ENCODE results near the gene UTP11. TPM values are rescaled to one million over a fixed set of nuclear protein-coding genes. Genes with fewer than 3 reads are reported as not detected.

UTP11 gene
- total and polyA plus RNA-seq, 2 of the 8 experiments (the other 6 are each of a cell fraction or from before 2014, with no cell fraction given), result 19.5 to 60.5 TPM

DNA sequence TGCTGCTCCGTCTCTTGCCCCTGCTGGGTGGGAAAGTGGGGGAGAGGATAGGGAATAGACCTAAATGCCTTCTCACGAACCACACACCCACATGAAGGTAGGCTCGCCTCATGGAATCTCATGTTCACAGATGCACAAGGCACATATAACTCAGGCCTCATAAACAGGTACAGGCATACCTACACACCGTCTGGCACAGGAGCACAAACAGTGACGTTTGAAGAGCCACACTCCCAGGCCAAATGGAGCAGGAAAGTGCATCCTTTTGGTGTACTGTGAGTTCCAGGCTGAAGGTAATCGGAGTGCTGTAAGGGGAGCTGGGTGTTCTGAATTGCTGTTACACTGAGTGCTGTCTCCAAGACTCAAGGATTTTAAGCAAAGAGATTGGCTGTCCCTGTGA, 13.1 kb downstream of the UTP11 start:
- H2BK12ac ChIP-seq (ENCODE audit: low read depth, low read length), result no peak overlapping the region
- H3K4me2 ChIP-seq (ENCODE audit: insufficient read depth in 1 of 2, low read depth in 2 of 2, low read length in 2 of 2), result no peak overlapping the region
- 92% methylated on average over 6 of the region's 6 CpGs; no CpG with 5 or more reads in 1 of the 2 experiments for WGBS, 2 experiments (ENCODE audit: extremely low coverage in 1 of 2, insufficient coverage in 1 of 2, insufficient read length in 1 of 2, insufficient replicate concordance in 2 of 2, low coverage in 1 of 2, low lambda C conversion rate in 2 of 2, missing lambda C conversion rate in 1 of 2)
- no peak overlapping the region for H2BK120ac ChIP-seq (replicated peaks; ENCODE audit: low read depth, low read length)
- no peaks in the 10 kb centered on the region for H3K79me1 ChIP-seq (ENCODE audit: low read depth, low read length)
- no peak overlapping the region; the same call in 1 of the 2 replicates for H2BK5ac ChIP-seq (ENCODE audit: low read depth, low read length)
- no peaks in the 10 kb centered on the region for H3K27me3 ChIP-seq (replicated peaks in 1 of 4; ENCODE audit: control insufficient read depth in 3 of 4, extremely low read depth in 1 of 4, insufficient read depth in 3 of 4, low read length in 3 of 4)
- DNase-seq (ENCODE audit: low read depth in 1 of 2, low spot score in 2 of 2) (no peak), FAIRE-seq (no peak)
- no peak overlapping the region for H2BK20ac ChIP-seq (ENCODE audit: low read length)
- peaks cover 22 to 42% (median 40%) of the 10 kb centered on the region in 4 experiments for H3K36me3 ChIP-seq (ENCODE audit: control insufficient read depth in 2 of 4, insufficient read depth in 4 of 4, low read length in 3 of 4)
- no peak overlapping the region for H3K4me3 ChIP-seq (ENCODE audit: extremely low read depth in 1 of 4, insufficient read depth in 2 of 4, low read depth in 3 of 4, low read length in 4 of 4)
- TF ChIP-seq ZNF274 (IDR thresholded peaks at IDR 0.05; ENCODE audit: borderline replicate concordance, extremely low read depth, low read length) (no peak), POLR2AphosphoS5 (IDR thresholded peaks at IDR 0.05; ENCODE audit: low read depth, low read length) (peak; percentile 41; the same call in 1 of the 2 replicates)
- H3K14ac ChIP-seq (ENCODE audit: insufficient read length), result no peak overlapping the region
- no peak overlapping the region for H2AFZ ChIP-seq (ENCODE audit: low read length)
- H4K91ac ChIP-seq (replicated peaks; ENCODE audit: insufficient read length, low read length), result no peak overlapping the region
- H3K23me2 ChIP-seq (ENCODE audit: low read depth, low read length), result no peaks in the 10 kb centered on the region
- no peak overlapping the region for H3K9ac ChIP-seq (replicated peaks in 1 of 4; ENCODE audit: extremely low read depth in 1 of 4, low read depth in 3 of 4, low read length in 3 of 4)
- POLR2A ChIA-PET (ENCODE audit: partially characterized antibody), result interaction anchor here (1.8 to 6.3 kb wide), 3 partner anchors 14 to 44 kb away, joined by 4 to 59 read pairs (median 20); partner anchors contain the start of gene UTP11
- no peaks in the 10 kb centered on the region for H3K9me3 ChIP-seq (ENCODE audit: insufficient read depth in 2 of 2, low read depth in 1 of 2, low read length in 1 of 2)
- no peak overlapping the region for H3K4ac ChIP-seq (replicated peaks; ENCODE audit: insufficient read length, low read depth, low read length)
- H3K23ac ChIP-seq (ENCODE audit: insufficient read length), result no peak overlapping the region
- peaks cover 11 to 33% (median 22%) of the 10 kb centered on the region in 4 experiments for H3K4me1 ChIP-seq (replicated peaks in 1 of 4; ENCODE audit: control insufficient read depth in 3 of 4, insufficient read depth in 4 of 4, low read length in 3 of 4)
- H3K56ac ChIP-seq (replicated peaks; ENCODE audit: insufficient read length, low read depth, low read length), result no peak overlapping the region
- no peak overlapping the region for H2AK5ac ChIP-seq (ENCODE audit: low read depth, low read length)
- no peaks in the 10 kb centered on the region for H3K79me2 ChIP-seq (ENCODE audit: control insufficient read depth in 1 of 2, insufficient read depth in 2 of 2, low read length in 2 of 2)
- H4K5ac ChIP-seq (ENCODE audit: insufficient read length, low read depth, low read length), result no peak overlapping the region
- H4K8ac ChIP-seq (ENCODE audit: extremely low read depth, insufficient read depth, low read length), result no peak overlapping the region
- H4K20me1 ChIP-seq (replicated peaks in 1 of 2; ENCODE audit: control insufficient read depth in 1 of 2, insufficient read depth in 2 of 2, low read length in 2 of 2), result peaks cover 0 to 4% of the 10 kb centered on the region in 2 experiments
- no peak overlapping the region for H3K18ac ChIP-seq (ENCODE audit: extremely low read depth, low read length)
- CTCF ChIA-PET (ENCODE audit: partially characterized antibody), result interaction anchor here (0.6 to 7.2 kb wide), 19 partner anchors 7 to 813 kb away, joined by 3 to 88 read pairs (median 3); partner anchors contain the start of genes SF3A3 and UTP11
- H2BK15ac ChIP-seq (ENCODE audit: low read length), result no peak overlapping the region
- H3K27ac ChIP-seq (ENCODE audit: low read depth, low read length), result no peak overlapping the region
